ENCODE data around the gene PGGHG. TPM values are rescaled to one million over a fixed set of nuclear protein-coding genes. Genes with fewer than 3 reads are reported as not detected.

PGGHG gene
- polyA plus RNA-seq, 3 donors = 1.6 to 82.9 (median 2.1) TPM

- H3K27ac ChIP-seq (ENCODE audit: low read depth in 1 of 2, low read length in 2 of 2) = peak overlapping the region in 1 of 2 donors; percentile 100
- DNase-seq = peak in 1 of 3 donors; percentile 2
- H3K4me1 ChIP-seq (ENCODE audit: control insufficient read depth in 1 of 2, insufficient read depth in 2 of 2, low read length in 2 of 2) = peaks cover 41 to 45% of the 10 kb centered on the region in 2 donors
- no peaks in the 10 kb centered on the region for H3K36me3 ChIP-seq (replicated peaks in 1 of 2; ENCODE audit: control insufficient read depth in 1 of 2, insufficient read depth in 2 of 2, low read length in 2 of 2)
- Mint-ChIP-seq H3K4me3 (no peak overlapping the region), H3K27ac (no peak overlapping the region), H3K36me3 (peaks cover 0 to 2% of the 10 kb centered on the region in 2 donors), H3K27me3 (ENCODE audit: low read depth in 3 of 3) (peaks cover 0 to 7% (median 0%) of the 10 kb centered on the region in 3 donors), H3K4me1 (peaks cover 41% of the 10 kb centered on the region), H3K9me3 (peaks cover 0 to 2% (median under 1%) of the 10 kb centered on the region in 7 donors)
- H3K4me3 ChIP-seq (replicated peaks in 1 of 3; ENCODE audit: low read depth in 2 of 3, low read length in 3 of 3) = no peak overlapping the region
- no peak overlapping the region for H3K4me2 ChIP-seq (replicated peaks; ENCODE audit: extremely low read depth, low read length, poor library complexity, severe bottlenecking)
- no peaks in the 10 kb centered on the region for H3K79me2 ChIP-seq (ENCODE audit: insufficient read depth, low read length)
- WGBS (ENCODE audit: insufficient coverage) = 100% methylated on average over 5 of the region's 8 CpGs
- intact Hi-C loops (cut with micrococcal nuclease) = no loop called here
- no peaks in the 10 kb centered on the region for H4K20me1 ChIP-seq (ENCODE audit: insufficient read depth, low read length)
- no peaks in the 10 kb centered on the region for H3K27me3 ChIP-seq (ENCODE audit: control insufficient read depth in 2 of 2, insufficient read depth in 2 of 2, low read length in 2 of 2)
- no peak overlapping the region for H2AFZ ChIP-seq (ENCODE audit: insufficient read depth, low read depth, low read length, poor library complexity, severe bottlenecking)
- no peak for TF ChIP-seq CTCF (IDR thresholded peaks at IDR 0.05)
- H3K9ac ChIP-seq (ENCODE audit: insufficient read depth, low read length, poor library complexity, severe bottlenecking) = no peak overlapping the region
- peaks cover 0 to under 1% of the 10 kb centered on the region in 2 donors for H3K9me3 ChIP-seq (replicated peaks in 1 of 2; ENCODE audit: control insufficient read depth in 1 of 2, insufficient read depth in 1 of 2, low read length in 2 of 2)
These were observed 17.6 kb upstream of the PGGHG start for GRCh38 chr11:271319-271715.

- no peak for TF ChIP-seq CTCF (IDR thresholded peaks at IDR 0.05)
- H3K36me3 ChIP-seq (replicated peaks in 1 of 2; ENCODE audit: control insufficient read depth in 1 of 2, insufficient read depth in 2 of 2, low read length in 2 of 2) = no peaks in the 10 kb centered on the region
- no peak overlapping the region for H3K4me3 Mint-ChIP-seq
- no peak overlapping the region for H2AFZ ChIP-seq (ENCODE audit: insufficient read depth, low read depth, low read length, poor library complexity, severe bottlenecking)
- no peak overlapping the region for H3K4me3 ChIP-seq (replicated peaks in 1 of 3; ENCODE audit: low read depth in 2 of 3, low read length in 3 of 3)
- H3K9me3 Mint-ChIP-seq = peaks cover 0 to 6% (median 3%) of the 10 kb centered on the region in 7 donors
- intact Hi-C loops (cut with micrococcal nuclease) = no loop called here
- no peaks in the 10 kb centered on the region for H3K9me3 ChIP-seq (replicated peaks in 1 of 2; ENCODE audit: control insufficient read depth in 1 of 2, insufficient read depth in 1 of 2, low read length in 2 of 2)
- H3K9ac ChIP-seq (ENCODE audit: insufficient read depth, low read length, poor library complexity, severe bottlenecking) = no peak overlapping the region
- 91% methylated on average over 20 of the region's 22 CpGs for WGBS (ENCODE audit: insufficient coverage)
- no peaks in the 10 kb centered on the region for H3K79me2 ChIP-seq (ENCODE audit: insufficient read depth, low read length)
- H3K27ac ChIP-seq (ENCODE audit: low read depth in 1 of 2, low read length in 2 of 2) = no peak overlapping the region
- no peaks in the 10 kb centered on the region for H4K20me1 ChIP-seq (ENCODE audit: insufficient read depth, low read length)
- H3K4me2 ChIP-seq (replicated peaks; ENCODE audit: extremely low read depth, low read length, poor library complexity, severe bottlenecking) = no peak overlapping the region
- H3K27me3 ChIP-seq (ENCODE audit: control insufficient read depth in 2 of 2, insufficient read depth in 2 of 2, low read length in 2 of 2) = peaks cover 0 to 3% of the 10 kb centered on the region in 2 donors
- peaks cover 7 to 9% (median 7%) of the 10 kb centered on the region in 3 donors for H3K27me3 Mint-ChIP-seq (ENCODE audit: low read depth in 3 of 3)
- peak overlapping the region in 1 of 7 donors; percentile 3 for H3K27ac Mint-ChIP-seq
- H3K4me1 Mint-ChIP-seq = peaks cover 39% of the 10 kb centered on the region
- no peak for DNase-seq
- H3K36me3 Mint-ChIP-seq = peaks cover 0 to 7% of the 10 kb centered on the region in 2 donors
- peaks cover 41 to 45% of the 10 kb centered on the region in 2 donors for H3K4me1 ChIP-seq (ENCODE audit: control insufficient read depth in 1 of 2, insufficient read depth in 2 of 2, low read length in 2 of 2)
These were observed 16.6 kb upstream of the PGGHG start for GRCh38 chr11:272195-272930.

All from CD14-positive monocyte (primary cell).